ENCODE measurements around the gene METTL26. TPM values are rescaled to one million over a fixed set of nuclear protein-coding genes. Genes with fewer than 3 reads are reported as not detected.

Gene METTL26
- total and polyA plus RNA-seq, 2 of the 4 experiments (the other 2 are of a cell fraction): 46.8 to 128 TPM

GRCh38 chr16:672851-673250 lies 36.7 kb upstream of the METTL26 start:
- H3K4me3 ChIP-seq (ENCODE audit: insufficient read depth, low read depth, low read length): no peak overlapping the region
- H3K14ac ChIP-seq (replicated peaks; ENCODE audit: low read depth, low read length): no peak overlapping the region
- H4K5ac ChIP-seq (ENCODE audit: low read depth, low read length): no peak overlapping the region
- ChIA-PET POLR2A (ENCODE audit: unreplicated experiment) (no interaction called here), CTCF (no interaction called here)
- no peaks in the 10 kb centered on the region; the same call in 1 of the 2 replicates for H3K9me1 ChIP-seq (ENCODE audit: insufficient read depth, low read length)
- no peaks in the 10 kb centered on the region for H3K9me3 ChIP-seq (ENCODE audit: control insufficient read depth, insufficient read depth, low read length)
- H3K79me1 ChIP-seq (ENCODE audit: low read depth in 1 of 2, low read length in 2 of 2): peaks cover 0 to 37% of the 10 kb centered on the region in 2 experiments; a peak in 1 of 4 replicates
- peaks cover 14% of the 10 kb centered on the region for H3K4me1 ChIP-seq (ENCODE audit: control insufficient read depth, insufficient read depth, low read length)
- H2AFZ ChIP-seq (replicated peaks; ENCODE audit: low read length, poor library complexity): no peak overlapping the region
- H2BK120ac ChIP-seq (ENCODE audit: low read depth, low read length): no peak overlapping the region
- H2BK15ac ChIP-seq (ENCODE audit: low read depth, low read length): no peak overlapping the region
- no peak overlapping the region for H4K91ac ChIP-seq (ENCODE audit: insufficient read depth, low read depth, low read length)
- H3K4ac ChIP-seq (ENCODE audit: low read depth, low read length): no peak overlapping the region
- H4K20me1 ChIP-seq (ENCODE audit: insufficient read depth, low read length): peaks cover 27% of the 10 kb centered on the region
- no peak for ATAC-seq (ENCODE audit: low read depth)
- no peak overlapping the region for H3K56ac ChIP-seq (ENCODE audit: extremely low read depth, insufficient read depth, low read length)
- H2BK5ac ChIP-seq (ENCODE audit: low read depth, low read length, poor library complexity, severe bottlenecking): no peak overlapping the region
- peaks cover 47% of the 10 kb centered on the region for H3K36me3 ChIP-seq (ENCODE audit: control insufficient read depth, insufficient read depth, low read length)
- no peak overlapping the region for H2BK20ac ChIP-seq (ENCODE audit: low read depth, low read length)
- no peak overlapping the region for H3K27ac ChIP-seq (ENCODE audit: insufficient read depth, low read length)
- no peak overlapping the region for H3K4me2 ChIP-seq (ENCODE audit: low read depth, low read length)
- in situ Hi-C loops (cut with MboI; ENCODE audit: low sequenced_read_pairs) (no loop called here), dilution Hi-C loops (cut with HindIII; ENCODE audit: low sequenced_read_pairs, unreplicated experiment) (no loop called here), intact Hi-C loops (cut with micrococcal nuclease) (no loop called here)
- H4K8ac ChIP-seq (ENCODE audit: low read depth in 2 of 2, low read length in 2 of 2): no peak overlapping the region
- WGBS, 2 experiments (ENCODE audit: extremely low coverage in 2 of 2, insufficient read length in 1 of 2): 98% methylated on average over 11 of the region's 21 CpGs; no CpG with 5 or more reads in 1 of the 2 experiments
- H3K27me3 ChIP-seq (ENCODE audit: control insufficient read depth, insufficient read depth, low read length): no peaks in the 10 kb centered on the region
- no TSS peak for BruUV-seq (replicated peaks)
- H3K9ac ChIP-seq (ENCODE audit: low read depth, low read length): no peak overlapping the region
- no peak for TF ChIP-seq ELK1 (IDR thresholded peaks at IDR 0.05; ENCODE audit: borderline replicate concordance, low read depth, low read length)
- no peak for TF ChIP-seq MXI1 (IDR thresholded peaks at IDR 0.05; ENCODE audit: borderline replicate concordance, low read depth, low read length)
- no peak for TF ChIP-seq USF2 (IDR thresholded peaks at IDR 0.05; ENCODE audit: low read depth, low read length)
- no peak for TF ChIP-seq BHLHE40 (IDR thresholded peaks at IDR 0.05; ENCODE audit: low read depth, low read length)
- TF ChIP-seq CTCF (conservative IDR thresholded peaks at IDR 0.05; ENCODE audit: low read depth, low read length): no peak
- TF ChIP-seq RCOR1 (IDR thresholded peaks at IDR 0.05; ENCODE audit: insufficient replicate concordance, low read length): no peak
- TF ChIP-seq FOS (IDR thresholded peaks at IDR 0.05; ENCODE audit: low read depth, low read length): no peak
- TF ChIP-seq RAD21 (IDR thresholded peaks at IDR 0.05; ENCODE audit: low read length): no peak
- no peak for TF ChIP-seq MAZ (IDR thresholded peaks at IDR 0.05; ENCODE audit: borderline replicate concordance, low read depth, low read length)
- no peak for TF ChIP-seq POLR2A (IDR thresholded peaks at IDR 0.05; ENCODE audit: low read depth, low read length)
- no peak overlapping the region for H3K18ac ChIP-seq (ENCODE audit: low read depth, low read length)
- H2AK9ac ChIP-seq (replicated peaks; ENCODE audit: low read depth, low read length, poor library complexity): no peak overlapping the region
- H3K23ac ChIP-seq (ENCODE audit: low read depth, low read length): no peak overlapping the region
- DNase-seq: no peak
- no peak overlapping the region for H2AK5ac ChIP-seq (ENCODE audit: low read depth, low read length)

Measured in IMR-90 (cell line).